GM11168 (cell line): ENCODE results near the gene CEP85.

Experiments
- in situ Hi-C: fragments of 300-500 bp; cut with MboI; formaldehyde crosslinking; loops from one replicate; pipeline ENCODE4 v1.12.0; 2022; ENCODE audit warnings: low sequenced_read_pairs; ENCODE audit not compliant: unreplicated experiment

CEP85 gene

GRCh38 chr1:26275580-26276431 lies 41.8 kb downstream of the CEP85 start:
- in situ Hi-C loops, result loop anchor here (5.0 kb wide), 1 partner anchor 46 kb away; no protein-coding TSS in a partner anchor

DNA sequence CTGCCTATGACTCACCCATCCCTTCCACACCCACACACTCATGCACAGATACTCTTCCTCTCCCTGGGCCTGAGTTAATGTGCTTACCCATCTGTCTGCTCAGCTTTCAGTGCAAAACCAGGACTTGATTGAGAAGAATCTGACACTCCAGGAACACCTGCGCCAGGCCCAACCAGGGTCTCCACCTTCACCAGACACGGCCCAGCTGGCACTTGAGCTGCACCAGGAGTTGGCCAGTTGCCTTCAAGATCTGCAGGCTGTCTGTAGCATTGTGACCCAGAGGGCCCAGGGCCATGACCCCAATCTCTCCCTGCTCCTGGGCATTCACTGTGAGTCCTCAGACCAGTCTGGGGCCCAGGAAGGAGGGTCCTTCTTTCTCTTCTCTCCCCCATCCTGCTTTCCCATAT lies 42.4 kb downstream of the CEP85 start:
- in situ Hi-C loops, result loop anchor here (5.0 kb wide), 1 partner anchor 46 kb away; no protein-coding TSS in a partner anchor

DNA sequence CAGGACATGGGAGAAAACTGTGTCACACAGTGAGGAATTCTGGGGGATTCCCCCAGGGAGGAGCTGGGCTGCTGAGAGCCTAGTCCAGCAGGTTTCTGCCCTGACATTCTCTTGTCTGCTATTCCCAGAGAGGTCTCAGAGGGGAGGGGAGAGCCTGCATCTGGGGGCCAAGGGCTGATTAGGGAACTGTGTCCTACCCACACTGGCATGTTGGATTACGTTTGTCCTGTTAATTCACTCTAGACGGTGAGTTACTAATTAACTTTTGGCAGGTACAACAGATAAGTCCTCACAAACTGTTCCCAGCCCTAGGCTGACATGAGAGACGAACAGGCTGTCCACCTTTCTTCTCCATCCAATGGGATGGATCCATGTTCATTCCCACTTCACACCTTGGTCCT lies 43.3 kb downstream of the CEP85 start:
- in situ Hi-C loops, result loop anchor here (5.0 kb wide), 1 partner anchor 45 kb away; no protein-coding TSS in a partner anchor

DNA sequence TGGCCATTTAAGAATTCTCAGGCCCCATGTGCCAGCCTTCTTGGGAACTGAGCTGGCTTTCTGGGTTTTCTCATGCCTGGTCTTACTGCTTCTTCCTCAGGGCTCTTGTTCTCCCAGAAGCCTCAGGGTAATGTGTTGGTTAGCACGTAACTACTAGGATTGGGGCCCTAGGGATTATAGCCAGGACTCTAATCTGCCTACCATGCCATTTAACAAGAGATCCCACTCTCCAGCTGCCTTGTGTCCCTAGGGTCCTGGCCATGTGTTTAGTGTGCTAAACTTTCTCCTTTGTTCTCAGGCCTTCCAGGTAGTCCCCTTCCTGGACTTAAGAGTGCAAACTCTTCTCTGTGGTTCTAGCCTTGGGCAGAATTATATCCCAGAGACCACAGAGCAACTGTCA lies 43.7 kb downstream of the CEP85 start:
- in situ Hi-C loops, result loop anchor here (5.0 kb wide), 1 partner anchor 45 kb away; no protein-coding TSS in a partner anchor

GRCh38 chr1:26278303-26278702 lies 44.3 kb downstream of the CEP85 start:
- in situ Hi-C loops, result loop anchor here (5.0 kb wide), 1 partner anchor 44 kb away; no protein-coding TSS in a partner anchor

- in situ Hi-C loops, result loop anchor here (5.0 kb wide), 1 partner anchor 43 kb away; no protein-coding TSS in a partner anchor
Measured at GRCh38 chr1:26278724-26279455, 44.9 kb downstream of the CEP85 start.

GRCh38 chr1:26279456-26280332 lies 45.7 kb downstream of the CEP85 start, which contains the start of gene SH3BGRL3:
SH3BGRL3 (plus strand) TSS chr1:26280086; CDS start chr1:26280156, 70 bp downstream.
- in situ Hi-C loops, result loop anchor here (5.0 kb wide), 1 partner anchor 43 kb away; no protein-coding TSS in a partner anchor

DNA sequence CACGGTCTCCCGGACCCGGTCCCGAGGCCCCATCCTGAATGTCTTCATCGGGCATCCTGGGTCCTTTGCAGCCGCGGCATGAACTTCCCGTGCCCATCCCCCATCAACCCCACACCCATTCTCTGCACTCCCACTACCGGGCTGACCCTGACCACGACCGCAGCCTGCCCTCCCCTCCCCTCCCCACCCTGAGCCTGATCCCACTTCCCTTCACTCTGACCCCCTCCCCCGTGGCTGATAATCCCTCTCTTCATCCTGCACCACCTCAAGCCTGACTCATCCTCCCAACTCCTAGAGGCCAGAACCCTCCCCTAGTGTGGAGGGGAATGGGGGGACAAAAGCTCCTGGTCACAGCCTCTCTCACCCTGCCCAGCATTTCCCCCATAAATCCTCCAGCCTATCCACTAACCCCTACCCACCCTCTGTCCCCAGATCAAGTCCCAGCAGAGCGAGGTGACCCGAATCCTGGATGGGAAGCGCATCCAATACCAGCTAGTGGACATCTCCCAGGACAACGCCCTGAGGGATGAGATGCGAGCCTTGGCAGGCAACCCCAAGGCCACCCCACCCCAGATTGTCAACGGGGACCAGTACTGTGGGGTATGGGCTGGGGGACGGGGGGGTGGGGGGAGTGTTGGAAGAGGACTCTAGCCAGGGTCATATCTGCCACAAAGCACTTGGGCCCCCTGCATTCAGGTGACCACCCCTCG lies 46.5 kb downstream of the CEP85 start:
- in situ Hi-C loops, result no loop called here

DNA sequence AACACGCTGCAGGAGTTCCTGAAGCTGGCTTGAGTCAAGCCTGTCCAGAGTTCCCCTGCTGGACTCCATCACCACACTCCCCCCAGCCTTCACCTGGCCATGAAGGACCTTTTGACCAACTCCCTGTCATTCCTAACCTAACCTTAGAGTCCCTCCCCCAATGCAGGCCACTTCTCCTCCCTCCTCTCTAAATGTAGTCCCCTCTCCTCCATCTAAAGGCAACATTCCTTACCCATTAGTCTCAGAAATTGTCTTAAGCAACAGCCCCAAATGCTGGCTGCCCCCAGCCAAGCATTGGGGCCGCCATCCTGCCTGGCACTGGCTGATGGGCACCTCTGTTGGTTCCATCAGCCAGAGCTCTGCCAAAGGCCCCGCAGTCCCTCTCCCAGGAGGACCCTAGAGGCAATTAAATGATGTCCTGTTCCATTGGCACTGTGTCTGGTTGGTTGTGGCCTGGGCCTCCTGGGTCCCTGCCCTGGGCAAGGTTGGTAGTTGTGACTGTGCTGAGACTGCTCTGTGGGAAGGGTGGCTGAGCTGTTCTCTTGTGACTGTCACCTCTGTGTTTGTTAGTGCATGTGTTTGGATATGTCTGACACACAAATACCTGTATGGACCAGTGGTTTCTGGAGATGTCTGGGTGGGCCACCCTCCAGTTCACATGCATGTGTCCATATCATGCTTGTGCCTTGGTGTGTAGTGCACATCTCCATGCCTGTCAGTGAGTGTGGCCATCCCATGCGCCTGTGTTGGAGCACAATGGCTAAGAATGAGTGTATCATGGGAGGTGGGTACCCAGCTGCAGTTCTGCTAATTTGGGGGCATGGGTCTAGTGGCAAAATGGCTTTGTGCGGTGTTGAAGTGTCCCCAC lies 47.3 kb downstream of the CEP85 start:
- in situ Hi-C loops, result no loop called here

DNA sequence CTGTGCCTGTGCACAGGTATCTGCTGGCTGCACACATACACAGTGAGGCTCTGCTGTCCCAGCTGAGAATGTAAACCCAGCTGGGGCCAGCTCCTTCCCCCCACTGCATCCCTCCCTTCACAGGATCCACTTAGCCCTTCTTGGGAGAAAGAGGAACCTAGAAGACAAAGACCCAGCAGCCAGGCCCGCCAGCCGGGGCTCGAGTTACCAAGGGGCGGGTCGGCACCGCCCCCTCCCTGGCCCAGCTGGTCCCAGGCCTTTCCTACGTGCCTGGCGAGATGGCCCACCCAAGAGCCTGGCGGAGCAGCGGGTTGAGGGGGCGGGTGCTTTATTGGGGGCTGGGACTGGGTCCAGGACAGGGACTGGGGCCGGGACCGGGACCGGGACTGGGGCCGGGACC lies 48.0 kb downstream of the CEP85 start:
- in situ Hi-C loops, result no loop called here

DNA sequence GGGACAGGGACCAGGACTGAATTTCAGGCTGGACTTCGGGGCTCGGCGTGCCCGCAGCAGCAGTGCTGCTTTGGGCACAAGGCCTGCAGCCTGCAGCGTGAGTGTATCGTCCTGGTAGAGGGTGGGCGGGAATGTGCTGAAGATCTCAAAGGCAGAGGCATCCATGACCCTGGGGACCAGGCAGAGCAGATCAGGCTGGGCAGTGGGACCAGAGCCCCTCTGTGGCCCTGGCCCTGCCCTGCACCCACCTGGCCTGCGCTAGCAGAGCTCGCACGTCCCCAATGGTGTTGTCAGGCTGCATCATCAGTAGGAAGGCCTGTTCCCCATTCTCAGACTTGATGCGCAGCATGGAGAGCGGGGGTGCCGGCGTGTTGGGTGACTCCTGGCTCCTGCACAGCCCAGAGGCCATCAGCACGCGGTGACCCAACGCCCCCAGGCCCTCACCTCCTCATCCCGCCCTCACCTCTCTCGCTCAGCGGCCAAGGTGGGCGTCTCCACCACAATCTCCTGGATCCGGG lies 48.5 kb downstream of the CEP85 start:
- in situ Hi-C loops, result no loop called here

GRCh38 chr1:26283279-26283853 lies 49.4 kb downstream of the CEP85 start:
- in situ Hi-C loops, result no loop called here

DNA sequence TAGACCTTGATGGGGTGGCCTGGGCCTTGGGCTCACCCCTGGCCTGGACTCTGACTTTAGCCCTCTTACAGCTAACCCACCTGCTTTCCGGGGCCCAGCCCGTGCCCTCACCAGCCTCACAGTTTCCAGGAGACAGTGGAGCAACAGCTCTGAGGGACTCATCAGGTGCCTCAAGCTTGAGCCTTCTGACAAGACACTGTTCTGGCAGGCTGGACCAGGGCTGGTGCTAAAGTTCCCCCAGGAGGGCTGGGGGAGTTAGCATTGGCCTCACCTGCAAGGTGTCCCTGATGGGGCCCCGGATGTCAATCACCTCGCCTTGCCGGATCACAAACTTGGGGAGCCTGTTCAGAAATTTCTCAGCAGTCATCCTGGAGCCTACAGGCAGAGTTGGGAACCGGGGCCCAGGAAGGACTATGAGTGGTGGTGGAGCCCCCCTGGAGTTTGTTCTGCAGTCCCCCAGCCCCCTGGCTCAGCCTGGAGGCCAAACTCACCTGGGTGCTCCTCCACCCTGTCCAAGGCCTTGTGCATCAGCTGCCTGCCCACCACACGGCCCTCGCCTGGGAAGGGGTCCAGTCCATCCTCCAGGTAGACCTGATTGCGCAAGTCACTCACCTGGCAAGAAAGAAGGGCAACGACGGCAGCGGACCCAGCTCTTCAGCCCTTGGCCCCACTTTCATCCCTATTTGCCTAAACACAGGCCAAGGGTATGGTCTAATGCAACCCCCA lies 50.0 kb downstream of the CEP85 start:
- in situ Hi-C loops, result no loop called here

DNA sequence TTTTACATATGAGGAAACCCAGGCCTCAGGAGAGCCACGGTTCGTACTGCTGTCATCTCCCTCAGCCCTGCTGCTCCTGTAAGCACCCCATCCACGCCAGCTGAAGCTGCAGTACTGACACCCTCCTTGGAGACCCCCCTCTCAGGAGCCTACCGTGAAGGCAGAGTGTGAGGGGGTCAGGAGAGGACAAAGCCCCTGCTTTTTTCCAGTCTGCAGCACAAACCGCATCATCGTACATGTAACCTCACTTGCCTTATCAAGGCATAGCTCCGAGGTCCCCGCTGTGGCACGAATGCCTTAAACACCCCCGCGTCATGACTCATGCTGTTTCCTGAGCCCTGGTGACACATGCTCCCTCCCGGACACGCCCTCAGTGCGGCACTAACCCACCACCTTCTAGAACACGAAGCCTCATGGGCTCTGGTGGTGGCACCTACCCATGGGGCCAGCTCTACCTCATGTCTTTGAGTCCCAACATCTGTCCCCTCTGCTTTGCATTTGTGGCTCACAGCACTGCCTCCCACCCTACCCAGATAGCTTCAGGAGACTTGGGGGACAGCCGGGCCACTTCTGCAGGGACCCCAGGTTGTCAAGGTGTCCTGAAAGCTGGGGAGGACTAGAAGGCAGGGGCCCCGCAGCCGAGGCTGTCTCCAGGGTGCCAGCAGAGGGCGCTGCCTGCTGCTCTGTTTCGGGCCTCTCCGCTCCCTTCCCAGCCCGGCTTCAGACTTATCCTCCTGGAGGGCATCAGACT lies 50.8 kb downstream of the CEP85 start:
- in situ Hi-C loops, result no loop called here

GRCh38 chr1:26285366-26286063 lies 51.5 kb downstream of the CEP85 start:
- in situ Hi-C loops, result no loop called here

DNA sequence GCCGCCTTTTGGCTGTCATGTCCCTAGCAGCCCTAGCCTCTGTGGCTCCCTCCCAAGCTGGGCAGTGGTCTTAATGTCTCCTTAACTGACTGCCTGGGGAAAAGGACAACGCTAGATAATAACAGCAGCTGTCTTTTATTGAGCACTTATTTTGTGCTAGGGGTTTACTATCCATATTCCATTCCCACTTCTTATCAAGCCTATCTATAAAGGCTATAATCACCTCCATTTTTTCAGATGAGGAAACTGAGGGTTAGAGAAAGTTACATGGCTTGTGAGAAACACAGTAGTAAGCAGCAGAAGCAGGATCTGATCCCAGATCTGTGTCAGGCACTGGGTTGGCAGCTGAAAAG lies 52.0 kb downstream of the CEP85 start:
- in situ Hi-C loops, result no loop called here
